Head of caudate nucleus (tissue), 42 donors: ENCODE measurements around the gene SLC43A3.
A peak's percentile ranks its signal among the peaks of the same experiment; 100 is the strongest.
"Not testable (repeated sequence)": the region's sequence is repeated elsewhere in the genome, so short reads cannot be mapped to it uniquely, and the experiment has no call there.

Experiments
- DNase-seq, 42 donors: peaks; one replicate each; pipeline versions ENCODE4 v3.0.0 to v3.0.0-alpha.2; 2020 to 2021; ENCODE audit warnings: mixed read lengths in 7 of 42
- intact Hi-C: fragments of 100-400 bp; cut with DNase I; formaldehyde crosslinking; loops from one replicate; pipeline ENCODE4 v1.15.0; 2022

Gene SLC43A3

GRCh38 chr11:57460758-57461749, 34.1 kb upstream of the SLC43A3 start:
- DNase-seq: no peak
- intact Hi-C loops: no loop called here

GRCh38 chr11:57460022-57460757, 33.3 kb upstream of the SLC43A3 start, which contains the start of gene RTN4RL2:
Gene RTN4RL2, plus strand, starts transcription at chr11:57460528. Its CDS starts 338 bp downstream, at chr11:57460866.
- intact Hi-C loops: no loop called here
- peak in 1 of 42 donors; percentile 38 for DNase-seq

GRCh38 chr11:57459164-57460021, 32.5 kb upstream of the SLC43A3 start:
- intact Hi-C loops: loop anchor here (5.0 kb wide), 1 partner anchor 68 kb away; no protein-coding TSS in a partner anchor
- DNase-seq: no peak

- intact Hi-C loops: loop anchor here (5.0 kb wide), 1 partner anchor 69 kb away; no protein-coding TSS in a partner anchor
- DNase-seq: peak in 39 of 42 donors; percentile 25 to 77 (median 50)
These were observed 31.7 kb upstream of the SLC43A3 start for GRCh38 chr11:57458410-57459163.

- peak in 1 of 42 donors; percentile 16 for DNase-seq
- intact Hi-C loops: loop anchor here (5.0 kb wide), 1 partner anchor 69 kb away; no protein-coding TSS in a partner anchor
These were observed 31.1 kb upstream of the SLC43A3 start for GRCh38 chr11:57458060-57458409.

GRCh38 chr11:57457643-57458023, 30.7 kb upstream of the SLC43A3 start:
- DNase-seq: no peak
- intact Hi-C loops: loop anchor here (5.0 kb wide), 1 partner anchor 70 kb away; no protein-coding TSS in a partner anchor

GRCh38 chr11:57456960-57457642, 30.2 kb upstream of the SLC43A3 start:
- DNase-seq: peak; percentile 67 to 95 (median 88)
- intact Hi-C loops: loop anchor here (5.0 kb wide), 1 partner anchor 70 kb away; no protein-coding TSS in a partner anchor

- DNase-seq: no peak
- intact Hi-C loops: no loop called here
These were observed 26.7 kb upstream of the SLC43A3 start for GRCh38 chr11:57453543-57454177.

GRCh38 chr11:57446055-57446454, 19.1 kb upstream of the SLC43A3 start:
- intact Hi-C loops: no loop called here
- DNase-seq: no peak

GRCh38 chr11:57445122-57445394, 18.1 kb upstream of the SLC43A3 start:
- DNase-seq, intact Hi-C loops: not testable (repeated sequence)

- DNase-seq: no peak
- intact Hi-C loops: no loop called here
These were observed 17.6 kb upstream of the SLC43A3 start for GRCh38 chr11:57444362-57445121.

- intact Hi-C loops: no loop called here
These were observed 14.0 kb upstream of the SLC43A3 start for GRCh38 chr11:57440744-57441414.

GRCh38 chr11:57439786-57440185, 12.9 kb upstream of the SLC43A3 start:
- no peak for DNase-seq
- intact Hi-C loops: no loop called here

More at GRCh38 chr11:57440744-57441414, 14.0 kb upstream of the SLC43A3 start:
- DNase-seq: no peak

GRCh38 chr11:57438345-57439285, 11.7 kb upstream of the SLC43A3 start:
- no peak for DNase-seq
- intact Hi-C loops: no loop called here

GRCh38 chr11:57436031-57436430, 9.1 kb upstream of the SLC43A3 start:
- intact Hi-C loops: no loop called here
- no peak for DNase-seq
